ENCODE data around the gene ISCA2. TPM values are rescaled to one million over a fixed set of nuclear protein-coding genes. Genes with fewer than 3 reads are reported as not detected.

ISCA2 gene
- total RNA-seq, 2 experiments from 2014 or later: 38.4 to 50.0 TPM

DNA sequence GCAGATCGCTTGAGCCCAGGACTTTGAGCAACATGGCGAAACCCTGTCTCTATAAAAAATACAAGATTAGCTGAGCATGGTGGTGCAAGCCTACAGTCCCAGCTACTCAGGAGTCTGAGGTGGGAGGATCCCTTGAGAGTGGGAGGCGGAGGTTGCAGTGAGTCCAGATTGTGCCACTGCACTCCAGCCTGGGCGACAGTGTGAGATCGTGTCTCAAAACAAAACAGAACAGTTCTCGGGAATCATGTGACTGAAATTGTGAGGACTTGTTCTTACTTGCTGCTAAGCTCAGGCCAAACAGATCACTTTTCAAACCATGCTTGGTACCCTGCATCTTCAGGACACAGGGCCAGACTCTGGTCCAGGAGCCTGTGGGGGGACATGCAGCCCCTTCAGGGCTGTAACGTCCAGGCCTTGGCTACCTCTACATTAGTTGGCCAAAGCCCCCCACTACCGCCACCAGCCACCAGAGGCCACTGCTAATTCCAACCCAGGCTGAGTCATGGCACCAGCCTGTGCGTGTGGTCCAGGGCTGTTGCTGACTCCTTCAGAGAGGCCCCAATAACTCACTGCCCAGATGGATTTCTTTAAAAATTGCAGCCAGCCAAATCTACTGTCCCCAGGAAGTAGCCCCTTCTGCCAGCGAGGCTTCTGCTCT is 34.1 kb upstream of the ISCA2 start:
- intact Hi-C loops (cut with micrococcal nuclease; ENCODE audit: unreplicated experiment): no loop called here
- DNase-seq (ENCODE audit: low spot score): peak; percentile 36
- POLR2A ChIA-PET: interaction anchor here (0.6 kb wide), 2 partner anchors 23 to 1168 kb away, joined by 5 read pairs; no protein-coding TSS in a partner anchor
- BruUV-seq (replicated peaks): no TSS peak
- Histone ChIP-seq H3K36me3 (ENCODE audit: insufficient read depth, low read length) (no peaks in the 10 kb centered on the region), H3K4me1 (ENCODE audit: insufficient read depth, low read length, poor library complexity, severe bottlenecking) (no peaks in the 10 kb centered on the region), H3K79me2 (ENCODE audit: insufficient read depth, low read depth, low read length) (no peaks in the 10 kb centered on the region), H3K9me3 (ENCODE audit: low read length) (no peaks in the 10 kb centered on the region), H3K9me2 (ENCODE audit: insufficient read depth, low read length) (no peaks in the 10 kb centered on the region), H3K27ac (ENCODE audit: low read depth, low read length, poor library complexity, severe bottlenecking) (no peak overlapping the region), H3K4me3 (ENCODE audit: low read depth, low read length, poor library complexity, severe bottlenecking) (no peak overlapping the region), H4K20me1 (ENCODE audit: insufficient read depth, low read length) (no peaks in the 10 kb centered on the region), H3K4me2 (ENCODE audit: low read length) (no peak overlapping the region), H2AFZ (ENCODE audit: low read length) (no peak overlapping the region)
- CTCF ChIA-PET (ENCODE audit: unreplicated experiment): no interaction called here
- no peak for TF ChIP-seq EZH2phosphoT487 (IDR thresholded peaks at IDR 0.05; ENCODE audit: borderline replicate concordance, low read depth, low read length)
- TF ChIP-seq, protein P1, sequence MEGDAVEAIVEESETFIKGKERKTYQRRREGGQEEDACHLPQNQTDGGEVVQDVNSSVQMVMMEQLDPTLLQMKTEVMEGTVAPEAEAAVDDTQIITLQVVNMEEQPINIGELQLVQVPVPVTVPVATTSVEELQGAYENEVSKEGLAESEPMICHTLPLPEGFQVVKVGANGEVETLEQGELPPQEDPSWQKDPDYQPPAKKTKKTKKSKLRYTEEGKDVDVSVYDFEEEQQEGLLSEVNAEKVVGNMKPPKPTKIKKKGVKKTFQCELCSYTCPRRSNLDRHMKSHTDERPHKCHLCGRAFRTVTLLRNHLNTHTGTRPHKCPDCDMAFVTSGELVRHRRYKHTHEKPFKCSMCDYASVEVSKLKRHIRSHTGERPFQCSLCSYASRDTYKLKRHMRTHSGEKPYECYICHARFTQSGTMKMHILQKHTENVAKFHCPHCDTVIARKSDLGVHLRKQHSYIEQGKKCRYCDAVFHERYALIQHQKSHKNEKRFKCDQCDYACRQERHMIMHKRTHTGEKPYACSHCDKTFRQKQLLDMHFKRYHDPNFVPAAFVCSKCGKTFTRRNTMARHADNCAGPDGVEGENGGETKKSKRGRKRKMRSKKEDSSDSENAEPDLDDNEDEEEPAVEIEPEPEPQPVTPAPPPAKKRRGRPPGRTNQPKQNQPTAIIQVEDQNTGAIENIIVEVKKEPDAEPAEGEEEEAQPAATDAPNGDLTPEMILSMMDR (conservative IDR thresholded peaks at IDR 0.05; ENCODE audit: low read length): peak; percentile 75

DNA sequence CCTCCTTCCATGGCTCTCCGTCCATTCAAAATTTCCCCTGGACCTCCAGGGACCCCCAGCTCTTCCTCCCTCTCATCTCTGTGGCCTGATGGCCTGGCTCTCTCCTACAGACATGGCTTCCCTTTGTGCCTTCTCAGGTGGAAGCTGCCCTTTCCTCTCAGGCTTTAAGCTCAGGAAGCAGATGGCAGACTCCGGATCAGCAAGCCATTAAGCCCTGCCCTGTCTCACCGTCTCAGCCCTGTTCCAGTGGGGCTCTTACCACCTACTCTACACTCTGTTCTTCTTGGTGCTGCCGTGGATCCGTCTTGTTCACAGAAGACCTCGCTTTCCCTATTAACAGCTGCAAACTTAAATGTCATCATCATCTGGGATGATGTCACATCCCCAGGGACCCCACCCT is 33.6 kb upstream of the ISCA2 start:
- no TSS peak for BruUV-seq (replicated peaks)
- CTCF ChIA-PET (ENCODE audit: unreplicated experiment): no interaction called here

DNA sequence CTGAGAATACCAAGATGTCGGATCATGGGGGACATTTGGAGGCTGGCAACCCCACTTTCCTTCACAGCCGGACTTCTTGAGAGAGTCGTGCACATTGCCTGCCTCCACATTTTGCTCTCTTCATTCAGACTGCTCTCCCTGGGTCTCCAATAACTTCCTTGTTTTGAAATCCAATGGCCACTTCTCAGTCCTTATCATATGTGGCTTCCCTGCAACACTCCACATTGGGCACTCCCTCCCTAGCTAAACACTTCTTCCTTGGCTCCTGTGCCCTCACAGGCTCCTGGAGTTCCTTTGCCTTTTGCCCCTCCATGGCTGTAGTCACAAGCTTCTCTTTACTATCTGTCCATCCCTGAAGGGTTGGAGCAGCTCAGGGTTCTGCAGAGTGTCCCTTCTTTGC is 30.6 kb upstream of the ISCA2 start:
- intact Hi-C loops (cut with micrococcal nuclease; ENCODE audit: unreplicated experiment): no loop called here
- H3K4me2 ChIP-seq (ENCODE audit: low read length): no peak overlapping the region
- no peaks in the 10 kb centered on the region for H3K4me1 ChIP-seq (ENCODE audit: insufficient read depth, low read length, poor library complexity, severe bottlenecking)
- no peak overlapping the region for H2AFZ ChIP-seq (ENCODE audit: low read length)
- no peak overlapping the region for H3K4me3 ChIP-seq (ENCODE audit: low read depth, low read length, poor library complexity, severe bottlenecking)
- CTCF ChIA-PET (ENCODE audit: unreplicated experiment): no interaction called here
- H3K9me3 ChIP-seq (ENCODE audit: low read length): no peaks in the 10 kb centered on the region
- DNase-seq (ENCODE audit: low spot score): no peak
- no peaks in the 10 kb centered on the region for H3K36me3 ChIP-seq (ENCODE audit: insufficient read depth, low read length)
- POLR2A ChIA-PET: no interaction called here
- no peaks in the 10 kb centered on the region for H4K20me1 ChIP-seq (ENCODE audit: insufficient read depth, low read length)
- no peaks in the 10 kb centered on the region for H3K79me2 ChIP-seq (ENCODE audit: insufficient read depth, low read depth, low read length)
- no peak overlapping the region for H3K27ac ChIP-seq (ENCODE audit: low read depth, low read length, poor library complexity, severe bottlenecking)
- BruUV-seq (replicated peaks): no TSS peak
- no peak for TF ChIP-seq EZH2phosphoT487 (IDR thresholded peaks at IDR 0.05; ENCODE audit: borderline replicate concordance, low read depth, low read length)
- TF ChIP-seq, protein P1 (conservative IDR thresholded peaks at IDR 0.05; ENCODE audit: low read length): no peak
- H3K9me2 ChIP-seq (ENCODE audit: insufficient read depth, low read length): no peaks in the 10 kb centered on the region

More for the DNA sequence above, 33.6 kb upstream of the ISCA2 start:
- no peaks in the 10 kb centered on the region for H3K9me3 ChIP-seq (ENCODE audit: low read length)
- no peak overlapping the region for H3K27ac ChIP-seq (ENCODE audit: low read depth, low read length, poor library complexity, severe bottlenecking)
- no peaks in the 10 kb centered on the region for H3K9me2 ChIP-seq (ENCODE audit: insufficient read depth, low read length)
- no peaks in the 10 kb centered on the region for H3K36me3 ChIP-seq (ENCODE audit: insufficient read depth, low read length)
- intact Hi-C loops (cut with micrococcal nuclease; ENCODE audit: unreplicated experiment): no loop called here
- H3K79me2 ChIP-seq (ENCODE audit: insufficient read depth, low read depth, low read length): no peaks in the 10 kb centered on the region
- POLR2A ChIA-PET: no interaction called here
- no peak overlapping the region for H3K4me2 ChIP-seq (ENCODE audit: low read length)
- H2AFZ ChIP-seq (ENCODE audit: low read length): no peak overlapping the region
- TF ChIP-seq, protein P1 (conservative IDR thresholded peaks at IDR 0.05; ENCODE audit: low read length): no peak
- no peak for TF ChIP-seq EZH2phosphoT487 (IDR thresholded peaks at IDR 0.05; ENCODE audit: borderline replicate concordance, low read depth, low read length)
- no peak overlapping the region for H3K4me3 ChIP-seq (ENCODE audit: low read depth, low read length, poor library complexity, severe bottlenecking)
- H3K4me1 ChIP-seq (ENCODE audit: insufficient read depth, low read length, poor library complexity, severe bottlenecking): no peaks in the 10 kb centered on the region
- no peaks in the 10 kb centered on the region for H4K20me1 ChIP-seq (ENCODE audit: insufficient read depth, low read length)
- DNase-seq (ENCODE audit: low spot score): no peak

Measured in OCI-LY7 (cell line).